Activated CD4-positive, alpha-beta T cell treated with anti-CD3 and anti-CD28 coated beads, Interleukin-2, amount 50 U/mL, for 1 hour (primary cell): ENCODE measurements around the gene OR4A16.

Experiments used
- DNase-seq: peaks from one replicate; pipeline ENCODE4 v3.0.0-alpha.2; 2020

OR4A16 gene

DNA sequence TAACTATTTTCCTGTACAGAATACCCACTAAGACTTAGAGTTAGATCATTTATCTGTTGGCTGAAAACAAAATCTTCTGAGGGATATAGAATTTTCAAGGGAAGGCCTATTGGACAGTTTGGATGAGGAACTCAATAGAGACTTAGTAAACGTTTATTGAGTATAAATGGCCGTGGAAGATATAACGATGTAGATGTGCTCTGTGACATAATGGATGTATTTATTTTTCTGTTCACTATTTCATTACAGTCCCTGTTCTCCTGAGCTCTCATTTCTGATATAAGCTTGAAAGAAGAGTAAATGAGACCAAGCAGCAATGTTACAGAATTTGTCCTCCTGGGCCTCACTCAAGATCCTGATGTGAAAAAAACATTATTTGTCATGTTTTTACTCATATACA lies at the start of gene OR4A16:
TSS of gene OR4A16 (plus strand) at position 301 of the 400 bp plus-strand sequence. CDS start at position 301, 0 bp downstream.
- no peak for DNase-seq

DNA sequence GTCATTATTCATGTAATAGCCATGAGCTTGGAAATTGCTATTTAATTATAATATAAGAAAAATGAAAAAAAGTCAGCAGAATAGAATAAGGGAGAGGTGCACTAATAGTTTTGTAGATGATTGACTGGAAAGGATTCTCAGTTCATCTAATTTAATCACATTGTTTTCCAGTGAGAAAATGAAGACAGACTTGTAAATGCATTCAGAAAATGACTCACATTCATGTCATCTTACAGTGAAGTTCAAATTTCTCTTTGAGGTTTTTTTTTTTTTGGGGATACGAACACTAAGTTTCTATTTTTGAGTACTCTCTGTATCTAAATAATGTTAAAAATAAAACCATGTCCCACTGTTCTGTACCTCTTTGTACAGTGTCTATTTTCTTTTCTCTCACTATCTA lies 18.5 kb upstream of the OR4A16 start:
- DNase-seq: no peak

- no peak for DNase-seq
Measured at GRCh38 chr11:55345306-55345705, 2.3 kb downstream of the OR4A16 start.

DNA sequence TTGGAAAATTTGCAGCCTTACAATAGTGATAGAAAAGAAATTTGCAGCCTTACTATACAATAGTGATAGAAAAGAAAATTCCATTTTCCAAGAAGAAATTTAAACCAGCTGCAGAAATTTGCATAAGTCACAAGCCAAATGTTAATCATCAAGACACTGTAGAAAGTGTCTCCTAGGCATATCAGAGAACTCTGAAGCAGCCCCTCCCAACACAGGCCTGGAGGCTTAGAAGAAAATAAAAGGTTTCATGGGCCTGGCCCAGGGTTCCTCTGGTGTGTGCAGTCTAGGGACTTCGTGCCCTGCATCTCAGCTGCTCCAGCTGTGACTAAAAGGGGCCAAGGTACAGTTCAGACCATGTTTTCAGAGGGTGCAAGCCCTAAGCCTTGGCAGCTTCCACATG lies 6.0 kb downstream of the OR4A16 start:
- no peak for DNase-seq

DNA sequence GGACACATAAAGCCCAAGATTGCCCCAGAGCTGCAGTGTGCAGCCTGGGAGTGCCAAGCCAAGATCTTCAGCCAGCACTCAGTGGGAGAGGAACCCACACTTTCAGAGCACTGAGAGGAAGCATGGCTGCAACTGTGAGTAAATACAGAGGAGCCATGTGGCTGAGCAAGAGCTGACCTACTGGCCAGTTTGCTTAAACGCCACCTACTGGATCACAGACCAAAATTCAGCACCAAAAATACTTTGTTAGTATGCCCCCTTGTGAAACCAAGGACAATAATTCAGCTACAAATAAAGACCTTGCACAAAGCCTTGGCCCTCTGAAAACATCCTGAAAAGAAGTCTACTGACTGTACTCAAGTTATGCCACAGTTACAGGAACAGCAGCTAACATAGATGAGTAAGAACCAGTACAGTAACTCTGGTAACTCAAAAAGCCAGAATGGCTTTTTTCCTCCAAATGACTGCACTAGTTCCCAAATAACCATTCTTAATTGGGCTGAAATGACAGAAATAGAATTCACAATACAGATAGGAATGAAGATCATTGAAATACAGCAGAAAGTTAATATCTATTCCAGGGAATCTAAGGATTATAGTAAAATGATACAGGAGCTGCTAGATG lies 14.7 kb downstream of the OR4A16 start:
- DNase-seq: no peak

DNA sequence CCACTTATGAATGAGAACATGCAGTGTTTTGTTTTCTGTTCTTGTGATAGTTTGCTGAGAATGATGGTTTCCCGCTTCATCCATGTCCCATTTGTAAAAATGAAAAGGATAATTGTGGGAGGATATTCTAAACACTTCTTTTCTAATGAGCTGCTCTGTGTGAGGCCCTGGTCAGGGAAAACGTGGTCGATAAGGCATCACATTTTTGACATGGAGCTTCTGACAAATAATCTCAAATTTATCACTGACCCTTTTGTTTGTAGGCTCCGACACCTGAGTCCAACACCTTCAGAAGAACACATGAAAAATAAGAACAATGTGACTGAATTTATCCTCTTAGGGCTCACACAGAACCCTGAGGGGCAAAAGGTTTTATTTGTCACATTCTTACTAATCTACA lies 24.7 kb downstream of the OR4A16 start, which contains the start of gene OR4A15:
TSS of gene OR4A15 (plus strand) at position 301 of the 400 bp plus-strand sequence. CDS start at position 301, 0 bp downstream.
- no peak for DNase-seq
